SKM-1 treated with dmso at 0.1 percent for 144 hours (cell line): ENCODE measurements around the gene BBS7.

ENCODE experiments used
- DNase-seq: peaks from one replicate; lab custom pipeline; 2025; ENCODE audit not compliant: unreplicated experiment; lab: John Stamatoyannopoulos, UW

BBS7 gene

GRCh38 chr4:121869841-121870822, at the start of gene BBS7:
Gene BBS7, minus strand, starts transcription at chr4:121870474. Its CDS starts 161 bp downstream, at chr4:121870313.
- DNase-seq, result peak; percentile 93

GRCh38 chr4:121913667-121914066, 43.4 kb upstream of the BBS7 start:
- DNase-seq, result no peak

- no peak for DNase-seq
Measured at GRCh38 chr4:121908346-121908745, 38.1 kb upstream of the BBS7 start.

- DNase-seq, result peak; percentile 75
Measured at GRCh38 chr4:121900132-121900983, 30.1 kb upstream of the BBS7 start.

GRCh38 chr4:121898150-121898549, 27.9 kb upstream of the BBS7 start:
- no peak for DNase-seq

GRCh38 chr4:121888134-121888533, 17.9 kb upstream of the BBS7 start:
- DNase-seq, result no peak

- DNase-seq, result no peak
Measured at GRCh38 chr4:121885115-121885514, 14.8 kb upstream of the BBS7 start.

- peak; percentile 34 for DNase-seq
Measured at GRCh38 chr4:121881158-121881557, 10.9 kb upstream of the BBS7 start.

- no peak for DNase-seq
Measured at GRCh38 chr4:121879135-121879534, 8.9 kb upstream of the BBS7 start.

GRCh38 chr4:121877041-121877773, 6.9 kb upstream of the BBS7 start:
- no peak for DNase-seq

GRCh38 chr4:121876070-121876469, 5.8 kb upstream of the BBS7 start:
- no peak for DNase-seq

- no peak for DNase-seq
Measured at GRCh38 chr4:121875652-121876051, 5.4 kb upstream of the BBS7 start.

- no peak for DNase-seq
Measured at GRCh38 chr4:121873604-121874003, 3.3 kb upstream of the BBS7 start.

- no peak for DNase-seq
Measured at GRCh38 chr4:121863799-121864198, 6.5 kb downstream of the BBS7 start.

GRCh38 chr4:121861426-121861825, 8.8 kb downstream of the BBS7 start:
- no peak for DNase-seq

GRCh38 chr4:121860121-121860520, 10.2 kb downstream of the BBS7 start:
- DNase-seq, result no peak

GRCh38 chr4:121851354-121851753, 18.9 kb downstream of the BBS7 start:
- no peak for DNase-seq

GRCh38 chr4:121846662-121847061, 23.6 kb downstream of the BBS7 start:
- no peak for DNase-seq

- no peak for DNase-seq
Measured at GRCh38 chr4:121842862-121843261, 27.4 kb downstream of the BBS7 start.

- no peak for DNase-seq
Measured at GRCh38 chr4:121838136-121838535, 32.1 kb downstream of the BBS7 start.

GRCh38 chr4:121829511-121829910, 40.8 kb downstream of the BBS7 start:
- DNase-seq, result no peak
